Epithelial cell of proximal tubule (primary cell): ENCODE measurements around the gene ZSCAN4. TPM values are rescaled to one million over a fixed set of nuclear protein-coding genes. Genes with fewer than 3 reads are reported as not detected.

Source experiments
- DNase-seq: peaks from one replicate; pipeline ENCODE4 v3.0.0-alpha.2; 2011; ENCODE audit warnings: low read depth
- H3K4me3 ChIP-seq: 2 replicates; pipeline ENCODE4 v1.5.1; 2011; ENCODE audit warnings: low read depth, mild to moderate bottlenecking, low read length
- total RNA-seq: library from RNA; depleted of rRNA; stranded (reverse); fragments of >200 nt; gene quantifications from 2 replicates; pipeline ENCODE4 v1.2.3, GENCODE V29; 2015
- TF ChIP-seq, protein P1 (sequence below): conservative IDR thresholded peaks from 2 replicates; pipeline ENCODE4 v1.5.1; 2012; ENCODE audit warnings: low read depth, mild to moderate bottlenecking, low read length

Gene ZSCAN4
- total RNA-seq, 1 donor from 2014 or later: not detected

DNA sequence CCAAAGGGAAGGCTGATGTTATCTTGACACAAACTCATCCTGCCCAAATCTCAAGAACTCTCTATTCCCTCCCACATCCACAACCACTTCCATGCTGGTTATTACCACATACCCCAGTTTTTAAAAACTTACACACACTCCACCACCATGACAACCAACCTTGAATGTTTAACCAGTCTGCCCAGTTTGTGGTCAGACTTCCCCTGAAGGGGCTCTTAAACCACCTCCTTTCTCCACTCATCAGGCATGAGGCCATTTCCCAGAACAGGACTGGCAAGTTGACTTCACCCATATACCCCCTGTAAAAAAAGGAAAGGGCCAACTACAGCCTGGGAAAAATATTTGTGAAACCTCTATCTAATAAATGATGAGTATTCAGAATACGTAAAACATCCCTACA is 12.4 kb upstream of the ZSCAN4 start:
- DNase-seq: no peak
- TF ChIP-seq, protein P1, sequence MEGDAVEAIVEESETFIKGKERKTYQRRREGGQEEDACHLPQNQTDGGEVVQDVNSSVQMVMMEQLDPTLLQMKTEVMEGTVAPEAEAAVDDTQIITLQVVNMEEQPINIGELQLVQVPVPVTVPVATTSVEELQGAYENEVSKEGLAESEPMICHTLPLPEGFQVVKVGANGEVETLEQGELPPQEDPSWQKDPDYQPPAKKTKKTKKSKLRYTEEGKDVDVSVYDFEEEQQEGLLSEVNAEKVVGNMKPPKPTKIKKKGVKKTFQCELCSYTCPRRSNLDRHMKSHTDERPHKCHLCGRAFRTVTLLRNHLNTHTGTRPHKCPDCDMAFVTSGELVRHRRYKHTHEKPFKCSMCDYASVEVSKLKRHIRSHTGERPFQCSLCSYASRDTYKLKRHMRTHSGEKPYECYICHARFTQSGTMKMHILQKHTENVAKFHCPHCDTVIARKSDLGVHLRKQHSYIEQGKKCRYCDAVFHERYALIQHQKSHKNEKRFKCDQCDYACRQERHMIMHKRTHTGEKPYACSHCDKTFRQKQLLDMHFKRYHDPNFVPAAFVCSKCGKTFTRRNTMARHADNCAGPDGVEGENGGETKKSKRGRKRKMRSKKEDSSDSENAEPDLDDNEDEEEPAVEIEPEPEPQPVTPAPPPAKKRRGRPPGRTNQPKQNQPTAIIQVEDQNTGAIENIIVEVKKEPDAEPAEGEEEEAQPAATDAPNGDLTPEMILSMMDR: no peak
- H3K4me3 ChIP-seq: no peak overlapping the region

DNA sequence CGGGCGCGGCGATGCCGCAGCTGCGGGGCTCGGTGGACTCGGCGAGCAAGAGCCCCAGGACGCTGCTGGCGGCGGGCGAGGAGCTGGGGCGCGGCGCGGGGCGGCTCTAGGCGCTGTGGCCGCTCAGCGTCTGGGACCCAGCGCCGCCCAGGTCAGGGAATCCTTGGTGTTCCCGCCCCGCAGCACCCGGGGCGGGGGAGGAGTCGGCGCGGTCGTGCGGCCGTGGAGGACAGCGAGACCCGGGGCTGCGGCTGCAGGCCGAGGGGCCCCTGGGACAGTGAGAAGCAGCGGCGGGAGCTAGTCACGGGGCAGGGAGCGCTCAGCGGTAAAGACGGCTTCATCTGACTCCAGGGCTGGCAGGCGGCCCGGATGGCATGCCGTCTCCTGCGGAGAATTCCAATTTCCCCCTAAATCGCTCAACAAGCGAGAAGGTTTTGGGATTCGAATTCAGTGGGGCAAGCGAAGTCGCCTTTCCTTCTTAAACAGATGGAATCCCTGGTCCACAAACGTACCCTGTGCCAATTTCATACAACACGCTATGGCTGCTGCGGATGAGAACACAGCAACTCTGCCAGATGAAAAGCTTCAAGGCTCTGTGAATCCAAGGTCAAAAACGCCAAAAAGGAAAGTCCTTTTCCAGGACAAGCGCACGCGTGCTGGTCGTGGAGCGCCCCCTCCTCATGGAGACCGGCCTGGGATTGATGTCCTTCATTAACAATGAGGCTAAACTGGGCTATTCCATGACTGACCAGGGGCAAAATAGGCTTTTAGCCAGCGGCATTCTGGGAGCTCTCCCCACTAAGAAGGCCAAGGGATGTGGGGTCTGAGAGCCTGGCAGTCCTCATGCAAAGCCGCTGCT is 4.2 kb upstream of the ZSCAN4 start:
- TF ChIP-seq, protein P1: no peak
- DNase-seq: no peak

DNA sequence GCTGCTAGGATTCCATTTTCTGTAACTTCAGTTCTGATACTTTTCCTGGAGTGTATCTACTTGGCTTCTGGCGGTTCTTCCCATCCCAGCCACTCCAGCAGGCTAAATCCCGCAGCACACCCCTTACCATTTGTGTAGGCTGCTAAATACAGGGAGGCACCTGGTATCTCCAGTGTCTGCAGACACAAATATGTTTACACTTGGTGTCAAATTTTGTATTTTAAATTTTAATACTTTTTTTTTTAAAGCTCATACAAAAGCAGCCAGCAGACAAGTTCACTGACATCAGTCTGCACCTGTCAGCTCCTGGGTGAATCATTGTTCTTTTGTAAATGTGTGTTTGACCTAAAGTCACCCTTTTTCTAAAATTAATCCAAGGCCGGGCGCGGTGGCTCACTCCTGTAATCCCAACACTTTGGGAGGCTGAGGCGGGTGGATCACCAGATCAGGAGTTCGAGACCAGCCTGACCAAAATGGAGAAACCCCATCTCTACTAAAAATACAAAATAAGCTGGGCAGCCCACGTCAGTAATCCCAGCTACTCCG is 3.4 kb upstream of the ZSCAN4 start:
- DNase-seq: no peak
- H3K4me3 ChIP-seq: no peak overlapping the region
- TF ChIP-seq, protein P1: no peak

More for the DNA sequence above, 4.2 kb upstream of the ZSCAN4 start:
- H3K4me3 ChIP-seq: peak overlapping the region; percentile 65

DNA sequence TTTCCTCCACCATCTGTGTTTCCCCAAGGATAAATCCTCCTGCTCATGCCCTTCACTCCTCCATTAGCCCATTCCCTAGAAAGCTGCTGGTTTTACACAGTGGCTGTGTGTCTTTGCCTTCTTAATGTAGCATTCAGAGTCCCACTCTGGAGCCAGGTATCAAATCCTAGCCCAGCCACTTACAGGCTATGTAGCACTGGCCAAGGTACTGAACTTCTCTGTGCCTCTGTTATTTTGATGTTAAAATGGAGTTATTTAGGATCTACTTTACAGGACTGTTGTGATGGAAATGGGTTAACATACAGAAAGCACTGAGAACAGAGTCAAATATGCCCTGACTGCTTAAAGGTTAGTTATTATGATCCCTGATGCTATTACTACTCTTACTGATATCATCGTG is 1.5 kb upstream of the ZSCAN4 start:
- DNase-seq: no peak
- TF ChIP-seq, protein P1: no peak
- no peak overlapping the region for H3K4me3 ChIP-seq

DNA sequence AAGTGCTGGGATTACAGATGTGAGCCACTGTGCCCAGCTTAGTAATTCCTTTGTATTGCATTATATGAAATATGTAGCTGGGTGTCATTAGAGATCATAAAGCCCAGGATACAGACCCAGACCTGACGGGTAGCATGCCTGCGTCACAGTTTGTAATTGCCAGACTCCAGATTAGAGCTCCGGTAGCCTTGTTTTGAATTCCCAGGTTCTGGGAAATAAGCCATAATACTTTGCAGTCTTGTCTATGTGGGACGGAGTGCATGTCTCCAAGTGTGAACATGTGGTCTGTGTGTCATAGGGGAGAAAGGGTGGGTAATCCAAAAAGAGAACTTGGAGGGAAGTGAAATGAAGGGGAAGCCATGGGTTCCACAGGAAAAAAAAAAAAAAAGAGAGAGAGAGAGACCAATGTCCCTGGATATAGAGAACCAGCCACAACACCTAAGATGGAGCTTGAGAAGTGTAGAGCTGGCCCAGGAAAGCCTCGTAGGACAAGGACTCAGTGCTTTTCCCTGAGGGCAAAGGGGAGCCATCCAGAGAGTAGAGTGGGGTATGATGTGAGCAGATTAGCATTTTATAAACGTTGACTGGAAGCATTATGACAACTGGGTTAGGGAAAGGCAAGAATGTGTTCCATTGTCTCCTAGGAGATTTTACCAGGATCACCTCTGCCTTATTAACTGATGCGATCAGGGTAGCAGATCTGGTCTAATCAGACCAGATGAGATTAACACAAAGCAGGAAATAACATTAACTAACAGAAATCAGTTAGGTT is 2.6 kb downstream of the ZSCAN4 start:
- TF ChIP-seq, protein P1: no peak
- H3K4me3 ChIP-seq: no peak overlapping the region
- no peak for DNase-seq

DNA sequence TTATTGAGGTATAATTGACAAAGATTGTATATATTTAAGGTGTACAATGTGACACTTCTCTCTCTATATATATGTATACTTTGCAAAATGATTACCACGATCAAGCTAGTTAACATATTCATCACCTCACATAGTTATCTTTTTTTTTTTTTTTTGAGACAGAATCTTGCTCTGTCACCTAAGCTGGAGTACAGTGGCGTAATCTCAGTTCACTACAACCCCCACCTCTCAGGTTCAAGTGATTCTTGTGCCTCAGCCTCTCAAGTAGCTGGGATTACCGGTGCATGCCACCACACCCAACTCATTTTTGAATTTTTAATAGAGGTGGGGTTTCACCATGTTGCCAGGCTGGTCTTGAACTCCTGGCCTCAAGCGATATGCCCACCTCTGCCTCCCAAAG is 3.7 kb downstream of the ZSCAN4 start:
- TF ChIP-seq, protein P1: no peak
- H3K4me3 ChIP-seq: no peak overlapping the region
- DNase-seq: no peak
